ENCODE data around the gene SCUBE1. TPM values are rescaled to one million over a fixed set of nuclear protein-coding genes. Genes with fewer than 3 reads are reported as not detected.

SCUBE1 gene
- total RNA-seq, 1 donor from 2014 or later, result 0.39 TPM

DNA sequence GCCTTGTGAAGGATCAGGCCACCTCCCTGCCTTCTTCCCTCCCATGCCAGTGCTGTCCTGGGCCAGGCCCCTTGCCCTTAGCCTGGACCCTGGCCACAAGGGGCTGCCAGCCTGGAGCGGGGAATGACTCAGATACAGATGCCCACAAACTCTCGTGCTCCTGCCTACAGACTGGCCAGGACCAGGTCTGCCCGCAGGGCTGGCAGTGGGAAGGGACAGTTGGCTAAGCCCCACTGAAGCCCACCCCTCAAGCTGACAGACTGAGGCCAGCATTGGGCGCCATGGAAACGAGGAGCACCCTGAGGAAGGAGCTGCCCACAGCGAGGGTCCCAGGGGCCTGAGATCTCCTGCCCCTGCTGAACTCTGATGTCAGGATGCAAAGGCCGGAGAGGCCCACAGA lies 14.1 kb downstream of the SCUBE1 start:
- intact Hi-C loops (cut with micrococcal nuclease), result no loop called here

DNA sequence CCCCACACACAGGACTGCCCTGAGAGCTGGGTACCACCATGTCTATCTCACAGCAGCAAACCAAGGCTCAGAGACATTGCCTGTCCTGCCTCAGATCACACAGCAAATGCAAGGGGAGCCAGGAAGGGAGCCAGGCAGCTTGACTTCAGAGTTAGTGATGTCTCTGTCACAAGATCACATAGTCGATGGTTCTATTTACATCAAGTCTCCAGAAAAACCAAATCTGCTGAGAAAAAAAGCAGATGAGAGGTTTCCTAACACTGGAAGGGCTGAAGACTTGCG lies 16.1 kb downstream of the SCUBE1 start:
- intact Hi-C loops (cut with micrococcal nuclease), result no loop called here

GRCh38 chr22:43326331-43327156 lies 16.6 kb downstream of the SCUBE1 start:
- intact Hi-C loops (cut with micrococcal nuclease), result no loop called here

GRCh38 chr22:43325176-43325575 lies 18.0 kb downstream of the SCUBE1 start:
- intact Hi-C loops (cut with micrococcal nuclease), result no loop called here

DNA sequence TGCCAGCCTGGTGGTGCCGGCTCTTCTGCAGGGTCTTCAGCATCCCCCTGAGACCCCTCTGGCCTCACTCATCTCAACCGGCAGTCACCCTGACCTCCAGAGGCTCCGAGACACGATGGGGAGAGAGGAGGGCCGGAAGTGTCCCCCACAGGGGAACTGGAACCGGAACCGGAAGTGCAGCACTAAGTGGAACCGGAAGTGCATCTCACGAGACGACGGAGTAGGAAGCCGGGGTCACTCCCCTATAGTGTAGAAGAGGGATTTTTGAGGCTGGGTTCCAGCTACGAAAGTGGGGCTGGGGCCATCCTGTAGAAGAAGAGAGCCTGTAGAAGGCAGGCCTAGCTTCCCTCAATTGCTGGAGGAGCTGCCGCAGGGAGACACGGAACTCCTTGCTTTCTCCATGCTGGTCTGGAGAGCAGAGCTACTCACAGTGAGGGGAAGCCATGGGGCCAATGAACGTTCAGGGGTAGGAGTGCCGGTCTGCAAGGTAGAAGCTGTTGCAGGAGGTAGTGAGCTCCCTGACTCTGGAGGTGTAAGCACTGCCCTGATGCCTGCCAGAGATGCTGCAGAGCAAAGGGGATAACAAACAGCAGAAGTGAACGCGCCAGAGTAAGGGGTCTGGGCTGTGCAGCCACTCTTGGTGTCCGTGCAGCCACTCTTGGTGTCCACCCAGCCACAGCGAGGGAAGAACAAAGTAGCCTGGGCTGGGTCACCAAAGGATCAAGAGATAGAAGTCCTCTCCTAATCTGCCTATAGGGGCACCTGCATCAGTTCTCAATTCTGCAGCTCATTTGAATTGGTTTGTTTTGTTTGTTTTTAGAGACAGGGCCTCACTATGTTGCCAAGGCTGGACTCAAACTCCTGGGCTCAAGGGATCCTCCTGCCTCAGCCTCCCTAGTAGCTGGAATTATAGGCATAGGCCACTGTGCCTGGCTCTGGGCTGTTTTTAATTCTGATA lies 21.9 kb downstream of the SCUBE1 start:
- intact Hi-C loops (cut with micrococcal nuclease), result no loop called here

- intact Hi-C loops (cut with micrococcal nuclease), result no loop called here
Measured at GRCh38 chr22:43319661-43320486, 23.3 kb downstream of the SCUBE1 start.

DNA sequence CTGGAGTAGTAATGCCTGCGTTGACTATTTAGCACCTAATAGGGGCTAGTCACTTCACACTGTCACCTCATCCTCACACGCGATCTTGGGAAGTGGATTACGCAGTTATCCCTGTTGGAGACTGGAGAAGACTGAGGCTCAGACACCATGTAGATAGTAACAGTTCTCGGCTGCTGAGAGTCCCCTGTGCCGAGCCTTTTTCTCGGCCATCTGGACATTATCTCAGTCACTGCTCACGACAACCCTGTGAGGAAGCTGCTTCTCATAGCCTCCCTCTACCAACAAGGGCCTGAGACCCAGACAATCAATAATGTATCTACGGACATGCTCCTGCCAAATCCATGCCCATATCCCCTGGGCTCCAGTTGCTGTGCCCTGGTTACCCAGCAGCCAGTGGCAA lies 25.9 kb downstream of the SCUBE1 start:
- intact Hi-C loops (cut with micrococcal nuclease), result no loop called here

- intact Hi-C loops (cut with micrococcal nuclease), result no loop called here
Measured at GRCh38 chr22:43315687-43316217, 27.4 kb downstream of the SCUBE1 start.

DNA sequence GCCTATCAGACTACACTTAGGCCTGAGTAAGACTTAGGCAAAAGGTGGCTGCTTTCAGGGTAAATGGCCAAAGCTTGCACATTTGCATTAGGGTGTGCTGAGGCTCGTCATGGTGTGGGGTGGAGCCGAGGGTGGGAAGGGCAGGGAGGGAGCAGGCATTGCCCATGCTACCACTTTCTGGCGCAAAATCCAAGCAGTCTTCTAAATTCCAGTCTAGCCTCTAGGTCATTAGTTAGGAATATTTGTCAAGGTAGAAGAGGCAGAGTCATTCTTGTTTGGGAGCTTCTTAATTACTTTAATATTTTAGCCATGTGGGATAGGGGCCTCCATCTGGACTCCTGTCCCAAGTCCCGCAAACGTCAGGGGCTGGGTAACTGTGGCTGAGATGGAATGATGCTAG lies 28.6 kb downstream of the SCUBE1 start:
- intact Hi-C loops (cut with micrococcal nuclease), result no loop called here

GRCh38 chr22:43313890-43314474 lies 29.2 kb downstream of the SCUBE1 start:
- intact Hi-C loops (cut with micrococcal nuclease), result no loop called here

DNA sequence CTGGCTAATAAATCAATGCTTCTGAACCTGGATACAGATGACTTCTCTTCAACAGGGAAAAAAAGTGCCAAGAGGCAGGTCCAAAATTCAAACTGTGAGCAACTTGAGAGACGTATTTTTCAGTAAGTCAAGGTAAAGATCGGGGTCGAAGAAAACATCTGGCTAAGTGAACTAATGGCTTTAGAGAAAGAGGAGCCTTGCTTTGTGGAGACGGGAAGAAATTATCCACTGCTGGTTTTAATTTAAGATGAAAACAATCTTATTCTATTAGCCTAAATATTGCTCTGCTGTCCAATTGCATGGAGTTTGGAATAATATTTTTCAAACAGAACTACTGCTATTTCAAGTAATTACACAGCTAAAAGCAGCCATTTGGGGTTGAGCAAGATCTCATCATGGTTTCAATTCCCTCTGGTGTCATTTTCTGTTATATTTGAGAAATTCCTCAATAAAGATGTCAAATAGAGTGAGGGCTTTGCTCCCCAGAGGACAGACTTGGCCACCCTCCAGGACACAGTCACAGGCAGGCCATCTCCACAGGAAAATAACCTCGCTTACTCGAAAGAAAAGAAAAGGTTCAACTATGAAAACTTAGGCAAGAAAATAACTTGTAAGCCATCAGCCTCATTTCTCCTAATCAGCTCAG lies 29.8 kb downstream of the SCUBE1 start:
- intact Hi-C loops (cut with micrococcal nuclease), result no loop called here

DNA sequence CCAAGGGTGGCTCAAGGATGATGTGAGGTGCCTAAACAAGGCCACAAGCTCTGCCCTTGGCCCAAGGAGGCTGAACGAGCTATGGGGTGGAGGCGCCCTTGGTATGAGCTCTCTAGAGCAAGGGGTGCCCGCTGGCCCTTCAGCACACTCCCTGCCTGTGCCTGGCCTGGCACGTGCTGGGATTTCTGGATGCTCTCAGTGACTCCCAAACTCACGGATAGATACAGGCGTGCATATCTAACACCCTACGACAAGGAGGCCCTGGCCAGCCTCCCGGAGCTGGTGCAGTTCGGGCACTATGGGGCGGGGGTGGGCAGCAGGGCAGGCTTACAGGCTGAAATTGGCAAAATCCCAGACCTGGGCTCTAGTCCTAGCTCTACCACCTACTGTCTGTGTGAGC lies 30.6 kb downstream of the SCUBE1 start:
- intact Hi-C loops (cut with micrococcal nuclease), result no loop called here

GRCh38 chr22:43310798-43311197 lies 32.4 kb downstream of the SCUBE1 start:
- intact Hi-C loops (cut with micrococcal nuclease), result no loop called here

GRCh38 chr22:43310311-43310710 lies 32.9 kb downstream of the SCUBE1 start:
- intact Hi-C loops (cut with micrococcal nuclease), result no loop called here

DNA sequence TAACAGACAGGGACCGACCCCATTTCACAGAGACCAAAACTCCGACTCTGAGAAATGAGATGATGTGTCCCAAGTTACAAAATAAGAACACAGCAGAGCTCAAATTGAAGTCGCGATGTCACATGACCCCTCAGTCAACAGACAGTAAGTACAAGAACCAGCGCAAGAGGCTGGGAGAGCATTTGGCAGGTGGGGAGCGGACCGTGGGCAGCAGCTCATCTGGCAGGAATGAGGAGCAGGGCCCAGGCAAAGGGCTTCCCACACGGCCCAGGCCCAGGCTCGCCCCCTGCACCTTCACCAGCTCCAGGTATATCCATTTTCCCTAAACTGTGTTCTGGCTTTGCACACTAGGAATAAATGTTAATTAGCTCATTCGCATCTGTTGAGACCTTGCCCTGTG lies 34.3 kb downstream of the SCUBE1 start:
- intact Hi-C loops (cut with micrococcal nuclease), result no loop called here

DNA sequence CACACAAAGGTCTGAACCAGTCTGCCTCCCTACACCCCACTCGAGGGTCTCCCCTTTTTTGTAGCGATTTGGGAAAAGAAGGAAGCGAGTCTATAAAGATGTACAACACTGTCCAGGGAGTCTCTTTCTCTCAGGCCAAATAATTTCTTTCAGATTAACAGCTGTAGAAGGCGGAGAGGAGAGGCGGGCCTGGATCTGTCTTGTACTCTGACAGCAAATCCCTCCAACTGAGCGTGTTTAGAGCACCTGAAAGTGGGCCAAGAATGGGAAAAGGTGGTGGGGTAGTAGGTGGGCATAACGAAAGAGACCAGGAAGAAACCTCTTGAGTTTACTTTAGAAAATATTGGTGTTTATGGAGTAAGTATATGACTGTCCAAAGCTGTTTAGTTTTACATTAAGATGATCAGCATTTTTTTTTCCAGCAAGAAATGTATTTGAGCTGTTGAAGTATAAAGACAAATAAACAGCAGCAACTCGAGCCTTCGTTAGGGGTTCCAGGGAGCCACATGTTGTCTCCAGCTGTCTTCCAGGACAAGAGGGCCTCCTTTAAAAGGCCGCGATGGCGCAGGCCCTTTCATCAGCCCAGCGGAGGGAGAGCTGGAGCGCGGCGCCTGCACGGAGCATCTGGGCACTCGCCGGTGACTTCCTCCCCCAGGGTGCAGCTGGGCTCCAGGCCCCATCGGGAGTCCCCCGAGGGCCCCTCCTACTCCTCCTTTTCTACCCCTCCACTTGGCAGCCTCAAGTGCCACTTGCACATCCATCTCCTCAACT lies 34.9 kb downstream of the SCUBE1 start:
- intact Hi-C loops (cut with micrococcal nuclease), result no loop called here

DNA sequence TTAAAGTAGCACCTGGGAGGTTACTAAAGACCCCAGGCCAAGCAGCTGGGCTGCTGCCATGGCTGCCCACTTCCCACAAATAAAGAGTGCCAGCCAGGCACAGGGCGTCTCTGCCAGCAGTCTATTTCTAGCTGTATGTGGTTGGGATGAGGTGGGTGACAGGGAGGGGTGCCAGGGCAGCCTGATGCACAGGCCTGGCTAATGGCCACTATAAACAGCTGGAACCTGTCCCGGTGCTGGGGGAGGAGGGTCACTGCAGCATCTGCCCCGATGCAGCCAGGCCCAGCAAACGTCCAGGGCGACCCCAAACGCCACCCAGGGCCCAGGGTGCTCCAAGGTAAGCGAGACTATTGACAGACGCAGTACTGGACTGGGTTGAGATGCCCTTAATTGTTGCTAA lies 37.4 kb downstream of the SCUBE1 start:
- intact Hi-C loops (cut with micrococcal nuclease), result no loop called here

DNA sequence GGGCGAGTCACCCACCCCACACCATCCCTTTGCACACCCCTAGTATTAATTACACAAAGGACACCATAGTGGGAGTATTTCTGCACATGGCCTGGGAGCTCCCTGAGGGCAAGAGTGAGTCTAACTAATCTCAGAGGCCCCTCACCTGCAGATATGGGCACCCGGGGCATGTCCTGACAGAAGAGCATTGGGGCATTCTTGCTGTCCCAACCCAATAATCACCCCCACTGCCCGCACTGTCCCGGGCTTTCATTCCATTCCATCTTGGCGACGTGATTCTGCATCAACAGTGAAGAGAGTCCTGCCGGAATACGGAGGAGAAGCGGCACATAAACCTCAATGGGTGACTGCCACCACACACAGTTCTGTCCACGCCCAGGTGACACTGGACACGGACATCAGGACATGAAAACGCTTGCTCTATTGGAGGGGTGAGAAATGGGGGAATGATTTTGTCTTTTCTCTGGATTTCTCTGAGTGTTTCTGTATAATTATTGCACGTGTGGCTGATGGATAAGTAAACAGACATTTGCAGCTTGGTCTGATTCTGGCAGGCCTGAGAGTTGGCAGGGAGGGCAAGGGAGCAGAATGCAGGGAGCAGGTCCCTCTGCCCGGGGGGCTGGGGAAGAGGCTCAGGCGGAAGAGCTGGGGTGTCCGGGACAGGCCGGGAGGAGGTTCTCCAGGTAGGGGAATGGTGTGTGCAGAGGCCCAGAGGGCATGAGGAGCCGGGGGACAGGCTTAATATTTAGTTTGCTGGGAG lies 38.2 kb downstream of the SCUBE1 start:
- intact Hi-C loops (cut with micrococcal nuclease), result no loop called here

- intact Hi-C loops (cut with micrococcal nuclease), result no loop called here
Measured at GRCh38 chr22:43303751-43304150, 39.4 kb downstream of the SCUBE1 start.
